ENCODE results near the gene ZNF536. TPM values are rescaled to one million over a fixed set of nuclear protein-coding genes. Genes with fewer than 3 reads are reported as not detected.

The ZNF536 gene
- total RNA-seq, 6 experiments from 2014 or later: not detected

GRCh38 chr19:30557927-30558557, 185.9 kb downstream of the ZNF536 start:
- Mint-ChIP-seq H3K4me1 (ENCODE audit: low read depth) (no peaks in the 10 kb centered on the region), H3K27me3 (ENCODE audit: insufficient read depth) (no peaks in the 10 kb centered on the region; the same call in 1 of the 2 replicates), H3K4me3 (no peak overlapping the region), H3K9me3 (peaks cover 65% of the 10 kb centered on the region), H3K36me3 (ENCODE audit: low read depth) (no peaks in the 10 kb centered on the region), H3K27ac (no peak overlapping the region)
- TF ChIP-seq, protein P1, sequence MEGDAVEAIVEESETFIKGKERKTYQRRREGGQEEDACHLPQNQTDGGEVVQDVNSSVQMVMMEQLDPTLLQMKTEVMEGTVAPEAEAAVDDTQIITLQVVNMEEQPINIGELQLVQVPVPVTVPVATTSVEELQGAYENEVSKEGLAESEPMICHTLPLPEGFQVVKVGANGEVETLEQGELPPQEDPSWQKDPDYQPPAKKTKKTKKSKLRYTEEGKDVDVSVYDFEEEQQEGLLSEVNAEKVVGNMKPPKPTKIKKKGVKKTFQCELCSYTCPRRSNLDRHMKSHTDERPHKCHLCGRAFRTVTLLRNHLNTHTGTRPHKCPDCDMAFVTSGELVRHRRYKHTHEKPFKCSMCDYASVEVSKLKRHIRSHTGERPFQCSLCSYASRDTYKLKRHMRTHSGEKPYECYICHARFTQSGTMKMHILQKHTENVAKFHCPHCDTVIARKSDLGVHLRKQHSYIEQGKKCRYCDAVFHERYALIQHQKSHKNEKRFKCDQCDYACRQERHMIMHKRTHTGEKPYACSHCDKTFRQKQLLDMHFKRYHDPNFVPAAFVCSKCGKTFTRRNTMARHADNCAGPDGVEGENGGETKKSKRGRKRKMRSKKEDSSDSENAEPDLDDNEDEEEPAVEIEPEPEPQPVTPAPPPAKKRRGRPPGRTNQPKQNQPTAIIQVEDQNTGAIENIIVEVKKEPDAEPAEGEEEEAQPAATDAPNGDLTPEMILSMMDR (IDR thresholded peaks at IDR 0.05): no peak
- DNase-seq: no peak

DNA sequence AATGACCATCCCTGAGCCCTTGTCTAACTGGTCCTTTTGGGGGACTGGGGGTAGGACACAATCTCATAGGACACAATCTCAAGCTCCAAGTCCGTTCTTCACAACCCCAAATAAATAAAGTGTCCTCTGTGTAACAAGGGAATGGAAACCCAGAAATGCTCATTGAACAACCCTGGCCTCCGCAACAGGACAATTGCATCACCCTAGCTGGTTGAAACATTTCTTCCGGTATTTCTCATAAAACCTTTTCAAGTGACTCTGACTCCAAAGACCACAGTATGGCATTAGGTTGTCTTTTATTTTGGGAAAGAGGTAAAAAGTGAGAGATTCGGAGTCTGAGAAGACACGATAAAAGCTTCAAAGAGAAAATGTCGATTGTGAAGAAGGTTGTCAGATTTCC, 186.6 kb downstream of the ZNF536 start:
- no peak for DNase-seq
- Mint-ChIP-seq H3K9me3 (peaks cover 70% of the 10 kb centered on the region), H3K27ac (no peak overlapping the region), H3K4me3 (no peak overlapping the region), H3K4me1 (ENCODE audit: low read depth) (no peaks in the 10 kb centered on the region), H3K36me3 (ENCODE audit: low read depth) (no peaks in the 10 kb centered on the region), H3K27me3 (ENCODE audit: insufficient read depth) (no peaks in the 10 kb centered on the region; the same call in 1 of the 2 replicates)
- TF ChIP-seq, protein P1 (IDR thresholded peaks at IDR 0.05): no peak

DNA sequence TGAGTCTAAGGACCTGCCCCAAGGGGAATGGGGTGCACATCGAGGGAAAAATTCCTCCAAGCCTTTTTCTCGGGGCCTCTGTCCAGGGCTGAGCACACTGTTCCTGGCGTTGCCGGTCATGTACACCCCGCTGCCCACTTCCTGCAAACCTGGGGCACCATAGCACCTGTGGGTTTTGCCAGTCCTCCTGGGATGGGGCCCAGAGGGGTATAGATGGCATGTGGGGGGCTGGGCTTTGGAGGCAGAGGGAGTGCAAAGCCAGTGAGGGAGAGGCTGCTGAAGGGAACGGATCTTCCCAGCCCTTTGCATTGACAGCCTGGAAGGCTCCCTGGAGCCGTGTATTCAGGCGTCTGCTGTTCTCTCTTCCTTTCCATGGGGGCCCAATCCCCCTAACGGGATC, 187.3 kb downstream of the ZNF536 start:
- DNase-seq: no peak
- Mint-ChIP-seq H3K27ac (no peak overlapping the region), H3K9me3 (peaks cover 73% of the 10 kb centered on the region), H3K27me3 (ENCODE audit: insufficient read depth) (no peaks in the 10 kb centered on the region; the same call in 1 of the 2 replicates), H3K4me3 (no peak overlapping the region), H3K36me3 (ENCODE audit: low read depth) (peaks cover 6% of the 10 kb centered on the region; the same call in 1 of the 2 replicates), H3K4me1 (ENCODE audit: low read depth) (no peaks in the 10 kb centered on the region)
- TF ChIP-seq, protein P1 (IDR thresholded peaks at IDR 0.05): no peak

DNA sequence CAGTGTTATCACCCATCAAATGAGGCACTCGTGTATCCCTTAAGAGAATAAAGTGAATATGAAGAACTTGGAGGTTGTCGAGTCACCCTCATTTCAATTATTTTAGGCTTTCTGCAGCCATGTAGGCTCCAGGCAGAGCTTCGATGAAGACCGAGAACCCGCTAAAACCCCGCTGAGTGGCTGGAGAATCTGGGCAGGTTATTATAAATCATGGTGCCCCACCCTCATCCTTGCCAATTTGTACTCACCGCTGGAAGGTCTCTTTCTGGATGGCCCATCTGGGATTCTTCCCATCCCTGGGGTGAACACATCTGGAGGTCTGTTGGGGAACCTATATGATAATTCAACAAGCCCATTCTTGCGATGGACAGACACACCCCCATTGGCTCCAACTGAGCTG, 190.8 kb downstream of the ZNF536 start:
- no peaks in the 10 kb centered on the region; the same call in 1 of the 2 replicates for H3K27me3 Mint-ChIP-seq (ENCODE audit: insufficient read depth)
- peaks cover 9% of the 10 kb centered on the region; the same call in 1 of the 2 replicates for H3K36me3 Mint-ChIP-seq (ENCODE audit: low read depth)
- TF ChIP-seq, protein P1 (IDR thresholded peaks at IDR 0.05): no peak
- no peak for DNase-seq
- no peaks in the 10 kb centered on the region for H3K4me1 Mint-ChIP-seq (ENCODE audit: low read depth)
- no peak overlapping the region for H3K4me3 Mint-ChIP-seq
- peaks cover 66% of the 10 kb centered on the region for H3K9me3 Mint-ChIP-seq
- H3K27ac Mint-ChIP-seq: no peak overlapping the region

DNA sequence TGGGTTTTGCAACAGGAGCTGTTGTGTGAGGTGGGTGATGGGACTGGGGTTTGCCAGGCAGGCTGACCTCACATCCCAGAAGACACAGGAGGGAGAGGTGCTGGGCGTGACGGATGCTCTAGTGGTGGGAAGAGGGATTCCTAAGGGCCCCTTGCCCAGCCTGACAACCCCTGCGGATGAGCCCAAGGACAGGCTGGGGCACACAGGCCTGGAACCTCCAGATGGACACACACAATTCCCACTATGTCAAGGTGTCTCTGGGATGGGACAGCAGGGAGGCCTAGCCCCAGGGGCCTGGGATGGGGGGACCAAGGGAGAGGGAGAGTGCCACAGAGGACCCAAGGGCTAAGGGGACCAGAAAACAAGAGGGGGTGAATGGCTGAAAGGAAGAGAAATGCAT, 191.5 kb downstream of the ZNF536 start:
- Mint-ChIP-seq H3K9me3 (peaks cover 64% of the 10 kb centered on the region), H3K27ac (no peak overlapping the region), H3K27me3 (ENCODE audit: insufficient read depth) (no peaks in the 10 kb centered on the region; the same call in 1 of the 2 replicates), H3K4me3 (no peak overlapping the region), H3K36me3 (ENCODE audit: low read depth) (peaks cover 9% of the 10 kb centered on the region; the same call in 1 of the 2 replicates), H3K4me1 (ENCODE audit: low read depth) (no peaks in the 10 kb centered on the region)
- TF ChIP-seq, protein P1 (IDR thresholded peaks at IDR 0.05): no peak
- no peak for DNase-seq
